AG04449 (cell line): ENCODE results near the gene AP1G1.
"Not testable (repeated sequence)": the region's sequence is repeated elsewhere in the genome, so short reads cannot be mapped to it uniquely, and the experiment has no call there.

Source experiments
- CTCF ChIA-PET: fragments of 350-600 bp; formaldehyde crosslinking; extraction: SDS; loops from one replicate; lab custom pipeline; 2021; ENCODE audit warnings: antibody characterized with exemption; lab: Yijun Ruan, JAX
- POLR2A ChIA-PET: fragments of 400-600, 350-600 bp; formaldehyde crosslinking; extraction: SDS; loops from one replicate; lab custom pipeline; 2020; ENCODE audit warnings: antibody characterized with exemption, inconsistent platforms; lab: Yijun Ruan, JAX
- DNase-seq: peaks from one replicate; pipeline ENCODE4 v3.0.0-alpha.2; 2010; ENCODE audit warnings: low read depth, low spot score
- H3K4me3 ChIP-seq: 2 replicates; pipeline ENCODE4 v1.5.1; 2011; ENCODE audit warnings: low read depth, mild to moderate bottlenecking, control low read depth, low read length
- CTCF ChIP-seq: IDR thresholded peaks from one replicate; pipeline ENCODE4 v1.5.1; 2011; ENCODE audit warnings: mild to moderate bottlenecking, moderate library complexity, low read length, control low read depth, inconsistent platforms; ENCODE audit not compliant: insufficient read depth; ENCODE audit errors: missing control alignments

Gene AP1G1

GRCh38 chr16:71698491-71698890 is 110.1 kb downstream of the AP1G1 start:
- no peak for DNase-seq
- no peak overlapping the region for H3K4me3 ChIP-seq
- no peak for TF ChIP-seq CTCF
- ChIA-PET POLR2A (no interaction called here), CTCF (no interaction called here)

- DNase-seq: no peak
- TF ChIP-seq CTCF: no peak
- H3K4me3 ChIP-seq: no peak overlapping the region
- ChIA-PET POLR2A (no interaction called here), CTCF (no interaction called here)
Observed at GRCh38 chr16:71693164-71693563, 115.5 kb downstream of the AP1G1 start.

DNA sequence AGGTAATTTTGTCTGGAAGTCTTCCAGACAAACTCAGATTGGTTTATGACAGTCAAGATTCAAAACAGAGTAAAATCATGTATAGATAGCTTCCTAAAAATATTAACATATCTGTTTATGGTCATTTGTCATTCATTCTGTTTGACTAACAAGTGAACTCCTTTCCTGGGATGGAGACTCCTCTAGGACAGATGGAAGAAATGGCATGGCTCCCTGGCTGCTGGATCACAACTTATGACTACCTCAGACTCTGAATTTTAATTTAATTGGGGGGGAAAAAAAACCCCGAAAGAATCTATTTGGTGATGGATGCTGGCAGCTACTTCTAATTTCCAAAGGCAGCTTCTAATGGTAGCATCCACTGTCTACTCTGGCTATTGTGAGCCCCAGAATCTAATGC is 118.7 kb downstream of the AP1G1 start:
- POLR2A ChIA-PET: no interaction called here
- DNase-seq: no peak
- no peak overlapping the region for H3K4me3 ChIP-seq
- no peak for TF ChIP-seq CTCF
- CTCF ChIA-PET: interaction anchor here (0.5 to 1.4 kb wide), 3 partner anchors 12 to 204 kb away, joined by 3 read pairs; no protein-coding TSS in a partner anchor

DNA sequence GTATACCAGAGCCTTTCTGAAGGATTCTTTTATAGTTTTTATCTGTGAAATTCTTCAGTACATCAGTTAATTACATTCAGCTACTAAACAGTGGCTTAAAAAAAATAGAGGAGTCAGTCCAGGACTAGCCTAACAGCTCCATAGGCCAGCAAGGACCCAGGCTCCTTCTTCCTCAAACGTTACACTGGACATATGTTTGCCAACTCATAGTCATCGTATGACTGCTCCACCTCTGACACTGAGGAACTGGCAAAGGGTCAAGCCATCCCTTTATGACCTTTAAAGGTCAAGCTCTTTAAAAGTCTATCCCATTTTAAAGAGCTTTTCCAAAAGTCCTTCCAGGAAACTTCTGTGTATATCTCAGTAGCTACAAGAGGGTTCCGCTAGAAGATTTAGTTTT is 120.8 kb downstream of the AP1G1 start:
- DNase-seq: no peak
- ChIA-PET CTCF (interaction anchor here (1.2 kb wide), 1 partner anchor 77 kb away, joined by 3 read pairs; no protein-coding TSS in a partner anchor), POLR2A (no interaction called here)
- H3K4me3 ChIP-seq: no peak overlapping the region
- TF ChIP-seq CTCF: no peak

GRCh38 chr16:71684280-71684679 is 124.4 kb downstream of the AP1G1 start:
- DNase-seq, POLR2A ChIA-PET, H3K4me3 ChIP-seq: not testable (repeated sequence)
- CTCF ChIA-PET: interaction anchor here (1.6 kb wide), 1 partner anchor 14 kb away, joined by 3 read pairs; no protein-coding TSS in a partner anchor

- ChIA-PET CTCF (no interaction called here), POLR2A (no interaction called here)
- TF ChIP-seq CTCF: no peak
- no peak overlapping the region for H3K4me3 ChIP-seq
- DNase-seq: no peak
Observed at GRCh38 chr16:71681360-71681759, 127.3 kb downstream of the AP1G1 start.
